ENCODE results near the gene PLXDC2. TPM values are rescaled to one million over a fixed set of nuclear protein-coding genes. Genes with fewer than 3 reads are reported as not detected.

Gene PLXDC2
- total RNA-seq, 2 donors from 2014 or later = not detected

GRCh38 chr10:19946245-19946644, 130.0 kb downstream of the PLXDC2 start:
- Mint-ChIP-seq H3K36me3 (ENCODE audit: low read depth) (no peaks in the 10 kb centered on the region), H3K4me3 (no peak overlapping the region), H3K9me3 (peaks cover 5% of the 10 kb centered on the region), H3K27me3 (no peaks in the 10 kb centered on the region), H3K4me1 (no peaks in the 10 kb centered on the region), H3K27ac (no peak overlapping the region)
- ATAC-seq (replicated peaks) = no peak

- Mint-ChIP-seq H3K9me3 (peaks cover 5% of the 10 kb centered on the region), H3K27me3 (no peaks in the 10 kb centered on the region), H3K36me3 (ENCODE audit: low read depth) (no peaks in the 10 kb centered on the region), H3K4me3 (no peak overlapping the region), H3K27ac (no peak overlapping the region), H3K4me1 (no peaks in the 10 kb centered on the region)
- ATAC-seq (replicated peaks) = no peak
Measured at GRCh38 chr10:19946791-19947190, 130.6 kb downstream of the PLXDC2 start.

- Mint-ChIP-seq H3K27me3 (no peaks in the 10 kb centered on the region), H3K27ac (no peak overlapping the region), H3K36me3 (ENCODE audit: low read depth) (no peaks in the 10 kb centered on the region), H3K4me1 (no peaks in the 10 kb centered on the region), H3K9me3 (peaks cover 5% of the 10 kb centered on the region), H3K4me3 (no peak overlapping the region)
- no peak for ATAC-seq (replicated peaks)
Measured at GRCh38 chr10:19947215-19947614, 131.0 kb downstream of the PLXDC2 start.

- no peaks in the 10 kb centered on the region for H3K27me3 Mint-ChIP-seq
- peaks cover 5% of the 10 kb centered on the region for H3K9me3 Mint-ChIP-seq
- no peaks in the 10 kb centered on the region for H3K36me3 Mint-ChIP-seq (ENCODE audit: low read depth)
- H3K4me3 Mint-ChIP-seq = no peak overlapping the region
- no peak for ATAC-seq (replicated peaks)
- H3K4me1 Mint-ChIP-seq = no peaks in the 10 kb centered on the region
- H3K27ac Mint-ChIP-seq = no peak overlapping the region
Measured at GRCh38 chr10:19947656-19948055, 131.4 kb downstream of the PLXDC2 start.

GRCh38 chr10:19952224-19953010, 136.2 kb downstream of the PLXDC2 start:
- Mint-ChIP-seq H3K4me1 (no peaks in the 10 kb centered on the region), H3K27me3 (no peaks in the 10 kb centered on the region), H3K9me3 (peaks cover 4% of the 10 kb centered on the region), H3K27ac (no peak overlapping the region), H3K4me3 (no peak overlapping the region), H3K36me3 (ENCODE audit: low read depth) (no peaks in the 10 kb centered on the region)
- no peak for ATAC-seq (replicated peaks)

GRCh38 chr10:19954601-19955000, 138.4 kb downstream of the PLXDC2 start:
- no peaks in the 10 kb centered on the region for H3K4me1 Mint-ChIP-seq
- H3K9me3 Mint-ChIP-seq = peaks cover 4% of the 10 kb centered on the region
- no peak for ATAC-seq (replicated peaks)
- H3K36me3 Mint-ChIP-seq (ENCODE audit: low read depth) = no peaks in the 10 kb centered on the region
- H3K27me3 Mint-ChIP-seq = no peaks in the 10 kb centered on the region
- H3K4me3 Mint-ChIP-seq = no peak overlapping the region
- H3K27ac Mint-ChIP-seq = no peak overlapping the region

GRCh38 chr10:19956516-19957032, 140.3 kb downstream of the PLXDC2 start:
- H3K36me3 Mint-ChIP-seq (ENCODE audit: low read depth) = no peaks in the 10 kb centered on the region
- H3K4me1 Mint-ChIP-seq = no peaks in the 10 kb centered on the region
- ATAC-seq (replicated peaks) = no peak
- H3K27me3 Mint-ChIP-seq = no peaks in the 10 kb centered on the region
- peaks cover 4% of the 10 kb centered on the region for H3K9me3 Mint-ChIP-seq
- no peak overlapping the region for H3K27ac Mint-ChIP-seq
- H3K4me3 Mint-ChIP-seq = no peak overlapping the region

GRCh38 chr10:19958787-19959186, 142.6 kb downstream of the PLXDC2 start:
- H3K9me3 Mint-ChIP-seq = no peaks in the 10 kb centered on the region
- no peak overlapping the region for H3K4me3 Mint-ChIP-seq
- no peaks in the 10 kb centered on the region for H3K4me1 Mint-ChIP-seq
- H3K27ac Mint-ChIP-seq = no peak overlapping the region
- ATAC-seq (replicated peaks) = no peak
- no peaks in the 10 kb centered on the region for H3K27me3 Mint-ChIP-seq
- no peaks in the 10 kb centered on the region for H3K36me3 Mint-ChIP-seq (ENCODE audit: low read depth)

- Mint-ChIP-seq H3K4me1 (no peaks in the 10 kb centered on the region), H3K36me3 (ENCODE audit: low read depth) (no peaks in the 10 kb centered on the region), H3K9me3 (peaks cover 5% of the 10 kb centered on the region), H3K4me3 (no peak overlapping the region), H3K27ac (no peak overlapping the region), H3K27me3 (no peaks in the 10 kb centered on the region)
- ATAC-seq (replicated peaks) = no peak
Measured at GRCh38 chr10:19961076-19962053, 145.1 kb downstream of the PLXDC2 start.

GRCh38 chr10:19964625-19965024, 148.4 kb downstream of the PLXDC2 start:
- Mint-ChIP-seq H3K4me1 (no peaks in the 10 kb centered on the region), H3K4me3 (no peak overlapping the region), H3K36me3 (ENCODE audit: low read depth) (no peaks in the 10 kb centered on the region), H3K9me3 (peaks cover 5% of the 10 kb centered on the region), H3K27me3 (no peaks in the 10 kb centered on the region), H3K27ac (no peak overlapping the region)
- no peak for ATAC-seq (replicated peaks)

- Mint-ChIP-seq H3K4me1 (no peaks in the 10 kb centered on the region), H3K9me3 (peaks cover 13% of the 10 kb centered on the region), H3K4me3 (no peak overlapping the region), H3K27me3 (no peaks in the 10 kb centered on the region), H3K36me3 (ENCODE audit: low read depth) (no peaks in the 10 kb centered on the region), H3K27ac (no peak overlapping the region)
- ATAC-seq (replicated peaks) = no peak
Measured at GRCh38 chr10:19966751-19967150, 150.5 kb downstream of the PLXDC2 start.

GRCh38 chr10:19967981-19968380, 151.7 kb downstream of the PLXDC2 start:
- Mint-ChIP-seq H3K4me1 (no peaks in the 10 kb centered on the region), H3K9me3 (peaks cover 15% of the 10 kb centered on the region), H3K36me3 (ENCODE audit: low read depth) (no peaks in the 10 kb centered on the region), H3K4me3 (no peak overlapping the region), H3K27me3 (no peaks in the 10 kb centered on the region), H3K27ac (no peak overlapping the region)
- ATAC-seq (replicated peaks) = no peak

- H3K27me3 Mint-ChIP-seq = no peaks in the 10 kb centered on the region
- H3K4me3 Mint-ChIP-seq = no peak overlapping the region
- H3K36me3 Mint-ChIP-seq (ENCODE audit: low read depth) = no peaks in the 10 kb centered on the region
- ATAC-seq (replicated peaks) = no peak
- H3K4me1 Mint-ChIP-seq = no peaks in the 10 kb centered on the region
- no peak overlapping the region for H3K27ac Mint-ChIP-seq
- peaks cover 15% of the 10 kb centered on the region for H3K9me3 Mint-ChIP-seq
Measured at GRCh38 chr10:19968745-19969144, 152.5 kb downstream of the PLXDC2 start.

- Mint-ChIP-seq H3K9me3 (peaks cover 19% of the 10 kb centered on the region), H3K4me1 (no peaks in the 10 kb centered on the region)
- no peak for ATAC-seq (replicated peaks)
Measured at GRCh38 chr10:19970256-19970655, 154.0 kb downstream of the PLXDC2 start.

More at GRCh38 chr10:19970256-19970655, 154.0 kb downstream of the PLXDC2 start:
- Mint-ChIP-seq H3K4me3 (no peak overlapping the region), H3K27ac (no peak overlapping the region), H3K27me3 (no peaks in the 10 kb centered on the region), H3K36me3 (ENCODE audit: low read depth) (no peaks in the 10 kb centered on the region)
